IMR-90 (cell line): ENCODE results near the gene ADD3. TPM values are rescaled to one million over a fixed set of nuclear protein-coding genes. Genes with fewer than 3 reads are reported as not detected.

Source experiments
- ATAC-seq: fragments of 200-7000 bp; cut with Tn5 transposase; 2 replicates; pipeline ENCODE4 v1.9.1; 2020; ENCODE audit warnings: low read depth, mild to moderate bottlenecking, moderate library complexity
- BruUV-seq: library from RNA; stranded (reverse); fragments of 400-500 nt; replicated peaks from 2 replicates; lab custom pipeline; 2021; lab: Mats Ljungman, UMichigan
- CTCF ChIA-PET: fragments of 300-600 bp; formaldehyde crosslinking; extraction: SDS; loops from one replicate; lab custom pipeline; 2021; ENCODE audit warnings: antibody characterized with exemption; lab: Yijun Ruan, JAX
- POLR2A ChIA-PET: fragments of 300-600 bp; sonication (Branson Sonifier 250); formaldehyde crosslinking; loops from one replicate; lab custom pipeline; 2022; ENCODE audit warnings: antibody characterized with exemption; ENCODE audit not compliant: unreplicated experiment; lab: Charles Lee
- DNase-seq: peaks from one replicate; pipeline ENCODE4 v3.0.0; 2013
- H2AFZ ChIP-seq: replicated peaks from 2 replicates; pipeline ENCODE3; 2013; ENCODE audit warnings: low read length, mild to moderate bottlenecking; ENCODE audit not compliant: poor library complexity
- H2AK5ac ChIP-seq: 2 replicates; pipeline ENCODE4 v1.6.1; 2013; ENCODE audit warnings: low read depth, low read length, inconsistent platforms
- H2AK9ac ChIP-seq: replicated peaks from 2 replicates; pipeline ENCODE3; 2013; ENCODE audit warnings: mild to moderate bottlenecking, low read depth, low read length, moderate library complexity; ENCODE audit not compliant: poor library complexity
- H2BK120ac ChIP-seq: 2 replicates; pipeline ENCODE4 v1.6.1; 2013; ENCODE audit warnings: low read depth, low read length, inconsistent platforms
- H2BK15ac ChIP-seq: 3 replicates; pipeline ENCODE4 v1.6.1; 2013; ENCODE audit warnings: low read depth, low read length, inconsistent platforms
- H2BK20ac ChIP-seq: 2 replicates; pipeline ENCODE4 v1.6.1; 2013; ENCODE audit warnings: low read depth, mild to moderate bottlenecking, inconsistent platforms, low read length, moderate library complexity
- H2BK5ac ChIP-seq: 2 replicates; pipeline ENCODE4 v1.6.1; 2013; ENCODE audit warnings: mild to moderate bottlenecking, low read depth, low read length, inconsistent platforms; ENCODE audit not compliant: poor library complexity, severe bottlenecking
- H3K14ac ChIP-seq: replicated peaks from 2 replicates; pipeline ENCODE4 v1.6.1; 2013; ENCODE audit warnings: low read depth, low read length, inconsistent platforms
- H3K18ac ChIP-seq: 2 replicates; pipeline ENCODE4 v1.6.1; 2013; ENCODE audit warnings: low read depth, low read length, control low read depth
- H3K23ac ChIP-seq: 2 replicates; pipeline ENCODE4 v1.6.1; 2013; ENCODE audit warnings: low read depth, low read length, inconsistent platforms
- H3K27ac ChIP-seq: 2 replicates; pipeline ENCODE4 v1.5.1; 2013; ENCODE audit warnings: mild to moderate bottlenecking, control low read depth, low read length; ENCODE audit not compliant: insufficient read depth
- H3K27me3 ChIP-seq: 2 replicates; pipeline ENCODE4 v1.6.1; 2013; ENCODE audit warnings: low read length; ENCODE audit not compliant: control insufficient read depth, insufficient read depth
- H3K36me3 ChIP-seq: 2 replicates; pipeline ENCODE4 v1.6.1; 2013; ENCODE audit warnings: low read length, mixed read lengths; ENCODE audit not compliant: control insufficient read depth, insufficient read depth
- H3K4ac ChIP-seq: 2 replicates; pipeline ENCODE4 v1.6.1; 2013; ENCODE audit warnings: low read depth, low read length, inconsistent platforms
- H3K4me1 ChIP-seq: 2 replicates; pipeline ENCODE4 v1.6.1; 2013; ENCODE audit warnings: low read length, mixed read lengths; ENCODE audit not compliant: control insufficient read depth, insufficient read depth
- H3K4me2 ChIP-seq: 2 replicates; pipeline ENCODE4 v1.6.1; 2013; ENCODE audit warnings: low read depth, mild to moderate bottlenecking, control low read depth, low read length, moderate library complexity
- H3K4me3 ChIP-seq: 2 replicates; pipeline ENCODE4 v1.5.1; 2013; ENCODE audit warnings: low read depth, mild to moderate bottlenecking, control low read depth, low read length, moderate library complexity; ENCODE audit not compliant: insufficient read depth
- H3K56ac ChIP-seq: 2 replicates; pipeline ENCODE4 v1.6.1; 2013; ENCODE audit warnings: low read length, inconsistent platforms; ENCODE audit not compliant: insufficient read depth; ENCODE audit errors: extremely low read depth
- H3K79me1 ChIP-seq, 2 experiments: 2 replicates each; pipeline ENCODE4 v1.6.1; 2013; ENCODE audit warnings: low read length in 2 of 2, inconsistent platforms in 1 of 2, low read depth in 1 of 2
- H3K9ac ChIP-seq: 2 replicates; pipeline ENCODE4 v1.6.1; 2013; ENCODE audit warnings: low read depth, low read length, control low read depth
- H3K9me1 ChIP-seq: 2 replicates; pipeline ENCODE4 v1.6.1; 2013; ENCODE audit warnings: low read length, inconsistent platforms; ENCODE audit not compliant: insufficient read depth
- H3K9me3 ChIP-seq: 2 replicates; pipeline ENCODE4 v1.6.1; 2013; ENCODE audit warnings: low read length; ENCODE audit not compliant: control insufficient read depth, insufficient read depth
- H4K20me1 ChIP-seq: 2 replicates; pipeline ENCODE4 v1.6.1; 2013; ENCODE audit warnings: low read length, inconsistent platforms; ENCODE audit not compliant: insufficient read depth
- H4K5ac ChIP-seq: 2 replicates; pipeline ENCODE4 v1.6.1; 2013; ENCODE audit warnings: mild to moderate bottlenecking, low read depth, low read length, control low read depth
- H4K8ac ChIP-seq, 2 experiments: 2 replicates each; pipeline ENCODE4 v1.6.1; 2013; ENCODE audit warnings: low read depth in 2 of 2, low read length in 2 of 2, control low read depth in 1 of 2, inconsistent platforms in 1 of 2
- H4K91ac ChIP-seq: 2 replicates; pipeline ENCODE4 v1.6.1; 2013; ENCODE audit warnings: low read depth, low read length, inconsistent platforms; ENCODE audit not compliant: insufficient read depth
- BHLHE40 ChIP-seq: fragments of 150-350 bp; IDR thresholded peaks from 2 replicates; pipeline ENCODE4 v1.6.1; 2016; ENCODE audit warnings: mild to moderate bottlenecking, low read depth, low read length
- CEBPB ChIP-seq: IDR thresholded peaks from 2 replicates; pipeline ENCODE4 v1.6.1; 2012; ENCODE audit warnings: low read depth, low read length, improper control_type of control experiment
- CHD1 ChIP-seq: IDR thresholded peaks from 2 replicates; pipeline ENCODE4 v1.6.1; 2012; ENCODE audit warnings: low read depth, low read length, improper control_type of control experiment
- FOS ChIP-seq: fragments of 150-350 bp; IDR thresholded peaks from 2 replicates; pipeline ENCODE4 v1.6.1; 2016; ENCODE audit warnings: low read depth, low read length
- MAZ ChIP-seq: IDR thresholded peaks from 2 replicates; pipeline ENCODE4 v1.6.1; 2012; ENCODE audit warnings: low read depth, mild to moderate bottlenecking, low read length, improper control_type of control experiment, moderate library complexity, borderline replicate concordance
- MXI1 ChIP-seq: IDR thresholded peaks from 2 replicates; pipeline ENCODE4 v1.6.1; 2012; ENCODE audit warnings: low read depth, mild to moderate bottlenecking, low read length, moderate library complexity, borderline replicate concordance
- NFE2L2 ChIP-seq: fragments of 150-350 bp; IDR thresholded peaks from 2 replicates; pipeline ENCODE4 v1.6.1; 2016; ENCODE audit warnings: low read depth, mild to moderate bottlenecking, low read length
- POLR2A ChIP-seq: IDR thresholded peaks from 2 replicates; pipeline ENCODE4 v1.6.1; 2012; ENCODE audit warnings: mild to moderate bottlenecking, low read depth, low read length
- RAD21 ChIP-seq: IDR thresholded peaks from 2 replicates; pipeline ENCODE4 v1.6.1; 2012; ENCODE audit warnings: low read length, improper control_type of control experiment
- RCOR1 ChIP-seq: IDR thresholded peaks from 2 replicates; pipeline ENCODE4 v1.6.1; 2012; ENCODE audit warnings: mild to moderate bottlenecking, low read length, improper control_type of control experiment; ENCODE audit not compliant: insufficient replicate concordance
- RFX5 ChIP-seq: IDR thresholded peaks from 2 replicates; pipeline ENCODE4 v1.8.0; 2012; ENCODE audit warnings: low read depth, mild to moderate bottlenecking, low read length, moderate library complexity
- SMC3 ChIP-seq: fragments of 150-350 bp; IDR thresholded peaks from 2 replicates; pipeline ENCODE4 v1.6.1; 2016; ENCODE audit warnings: low read depth, mild to moderate bottlenecking, antibody characterized with exemption, low read length, moderate library complexity
- WGBS, 2 experiments: methylation state at CpG; one replicate each; pipeline versions ENCODE4 v1.1.5 to v1.1.7; 2013; ENCODE audit warnings: missing lambda C conversion rate in 2 of 2; ENCODE audit not compliant: insufficient read length in 1 of 2; ENCODE audit errors: extremely low coverage in 2 of 2; 5-methylcytosine and 5-hydroxymethylcytosine counted together
- dilution Hi-C: fragments of 300-500 bp; cut with HindIII; formaldehyde crosslinking; loops from one replicate; pipeline ENCODE4 v1.14.3; 2018; ENCODE audit warnings: low sequenced_read_pairs; ENCODE audit not compliant: unreplicated experiment
- in situ Hi-C: fragments of 300-500 bp; cut with MboI; formaldehyde crosslinking; loops from 3 replicates; pipeline ENCODE4 v1.14.3; 2019; ENCODE audit warnings: low sequenced_read_pairs, inconsistent platforms, mixed read lengths
- intact Hi-C: fragments of 100-400 bp; cut with micrococcal nuclease; formaldehyde crosslinking; loops from 2 replicates; pipeline ENCODE4 v1.10.0; 2022
- polyA plus RNA-seq, 3 experiments: library from polyadenylated mRNA; depleted of rRNA; stranded (reverse); fragments of >200 nt; gene quantifications; 2 replicates each; pipeline ENCODE4 v1.2.3, GENCODE V29; 2012; ENCODE audit warnings: low replicate concordance in 1 of 3
- total RNA-seq: library from RNA; depleted of rRNA; stranded (reverse); fragments of >200 nt; gene quantifications from 2 replicates; pipeline ENCODE4 v1.2.3, GENCODE V29; 2012
- TF ChIP-seq, protein P1 (sequence below): conservative IDR thresholded peaks from 2 replicates; pipeline ENCODE4 v1.5.1; 2012; ENCODE audit warnings: mild to moderate bottlenecking, low read depth, low read length, improper control_type of control experiment
- TF ChIP-seq, protein P2 (sequence below): fragments of 150-350 bp; IDR thresholded peaks from 2 replicates; pipeline ENCODE4 v1.6.1; 2016; ENCODE audit warnings: low read depth, mild to moderate bottlenecking, low read length, moderate library complexity, borderline replicate concordance
- TF ChIP-seq, protein P3 (sequence below): fragments of 150-350 bp; IDR thresholded peaks from 2 replicates; pipeline ENCODE4 v1.6.1; 2017; ENCODE audit warnings: mild to moderate bottlenecking, antibody characterized with exemption, low read length, low read depth

The ADD3 gene
- total and polyA plus RNA-seq, 2 of the 4 experiments (the other 2 are of a cell fraction): 138 to 212 TPM

DNA sequence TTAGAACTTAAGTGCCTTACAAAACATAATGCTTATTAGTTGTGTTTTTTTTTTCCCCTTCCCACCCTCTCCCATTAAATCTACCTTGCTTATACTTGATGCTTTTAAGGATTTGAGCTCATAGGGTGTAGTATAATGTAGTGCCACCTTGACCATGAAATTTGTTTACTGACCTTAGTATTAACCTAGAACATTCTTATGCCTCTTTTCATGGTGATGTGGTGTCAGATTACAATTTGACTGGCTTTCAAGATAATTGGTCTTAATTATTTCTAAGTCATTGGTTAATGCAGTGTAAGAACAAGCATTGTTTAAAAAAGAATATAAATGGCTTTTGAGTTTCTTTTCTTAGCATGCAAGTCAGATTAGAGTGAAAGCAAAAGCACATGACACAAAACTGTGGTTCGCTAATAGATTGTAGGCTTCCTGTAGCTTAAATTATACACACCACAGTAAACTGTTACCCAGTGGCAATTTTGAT lies 61.8 kb downstream of the ADD3 start:
- no peak overlapping the region for H3K14ac ChIP-seq
- H3K18ac ChIP-seq: no peak overlapping the region
- in situ Hi-C loops: no loop called here
- no peak overlapping the region for H3K23ac ChIP-seq
- H3K9me1 ChIP-seq: peaks cover 2% of the 10 kb centered on the region; the same call in 1 of the 2 replicates
- dilution Hi-C loops: no loop called here
- TF ChIP-seq SMC3: no peak
- TF ChIP-seq RFX5: no peak
- no peak for TF ChIP-seq POLR2A
- TF ChIP-seq CHD1: no peak
- no peak for TF ChIP-seq MAZ
- TF ChIP-seq MXI1: no peak
- TF ChIP-seq FOS: no peak
- TF ChIP-seq, protein P1, sequence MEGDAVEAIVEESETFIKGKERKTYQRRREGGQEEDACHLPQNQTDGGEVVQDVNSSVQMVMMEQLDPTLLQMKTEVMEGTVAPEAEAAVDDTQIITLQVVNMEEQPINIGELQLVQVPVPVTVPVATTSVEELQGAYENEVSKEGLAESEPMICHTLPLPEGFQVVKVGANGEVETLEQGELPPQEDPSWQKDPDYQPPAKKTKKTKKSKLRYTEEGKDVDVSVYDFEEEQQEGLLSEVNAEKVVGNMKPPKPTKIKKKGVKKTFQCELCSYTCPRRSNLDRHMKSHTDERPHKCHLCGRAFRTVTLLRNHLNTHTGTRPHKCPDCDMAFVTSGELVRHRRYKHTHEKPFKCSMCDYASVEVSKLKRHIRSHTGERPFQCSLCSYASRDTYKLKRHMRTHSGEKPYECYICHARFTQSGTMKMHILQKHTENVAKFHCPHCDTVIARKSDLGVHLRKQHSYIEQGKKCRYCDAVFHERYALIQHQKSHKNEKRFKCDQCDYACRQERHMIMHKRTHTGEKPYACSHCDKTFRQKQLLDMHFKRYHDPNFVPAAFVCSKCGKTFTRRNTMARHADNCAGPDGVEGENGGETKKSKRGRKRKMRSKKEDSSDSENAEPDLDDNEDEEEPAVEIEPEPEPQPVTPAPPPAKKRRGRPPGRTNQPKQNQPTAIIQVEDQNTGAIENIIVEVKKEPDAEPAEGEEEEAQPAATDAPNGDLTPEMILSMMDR: no peak
- TF ChIP-seq CEBPB: no peak
- TF ChIP-seq, protein P2, sequence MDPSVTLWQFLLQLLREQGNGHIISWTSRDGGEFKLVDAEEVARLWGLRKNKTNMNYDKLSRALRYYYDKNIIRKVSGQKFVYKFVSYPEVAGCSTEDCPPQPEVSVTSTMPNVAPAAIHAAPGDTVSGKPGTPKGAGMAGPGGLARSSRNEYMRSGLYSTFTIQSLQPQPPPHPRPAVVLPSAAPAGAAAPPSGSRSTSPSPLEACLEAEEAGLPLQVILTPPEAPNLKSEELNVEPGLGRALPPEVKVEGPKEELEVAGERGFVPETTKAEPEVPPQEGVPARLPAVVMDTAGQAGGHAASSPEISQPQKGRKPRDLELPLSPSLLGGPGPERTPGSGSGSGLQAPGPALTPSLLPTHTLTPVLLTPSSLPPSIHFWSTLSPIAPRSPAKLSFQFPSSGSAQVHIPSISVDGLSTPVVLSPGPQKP: no peak
- TF ChIP-seq RAD21: no peak
- TF ChIP-seq, protein P3, sequence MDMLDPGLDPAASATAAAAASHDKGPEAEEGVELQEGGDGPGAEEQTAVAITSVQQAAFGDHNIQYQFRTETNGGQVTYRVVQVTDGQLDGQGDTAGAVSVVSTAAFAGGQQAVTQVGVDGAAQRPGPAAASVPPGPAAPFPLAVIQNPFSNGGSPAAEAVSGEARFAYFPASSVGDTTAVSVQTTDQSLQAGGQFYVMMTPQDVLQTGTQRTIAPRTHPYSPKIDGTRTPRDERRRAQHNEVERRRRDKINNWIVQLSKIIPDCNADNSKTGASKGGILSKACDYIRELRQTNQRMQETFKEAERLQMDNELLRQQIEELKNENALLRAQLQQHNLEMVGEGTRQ: no peak
- no peak for TF ChIP-seq BHLHE40
- no peak for TF ChIP-seq NFE2L2
- no peak for TF ChIP-seq RCOR1
- H3K4ac ChIP-seq: no peak overlapping the region
- H3K4me2 ChIP-seq: peak overlapping the region; percentile 33; the same call in 1 of the 2 replicates
- DNase-seq (no peak), ATAC-seq (peak; percentile 21; the same call in 1 of the 2 replicates)
- H3K4me3 ChIP-seq: no peak overlapping the region
- H2AFZ ChIP-seq: no peak overlapping the region
- H3K4me1 ChIP-seq: peaks cover 11% of the 10 kb centered on the region
- intact Hi-C loops: no loop called here
- no peak overlapping the region for H3K9ac ChIP-seq
- H4K5ac ChIP-seq: no peak overlapping the region
- no peaks in the 10 kb centered on the region for H3K9me3 ChIP-seq
- H2BK120ac ChIP-seq: no peak overlapping the region
- H3K36me3 ChIP-seq: no peaks in the 10 kb centered on the region
- no peak overlapping the region for H3K56ac ChIP-seq
- no peak overlapping the region for H2AK9ac ChIP-seq
- H4K20me1 ChIP-seq: no peaks in the 10 kb centered on the region; the same call in 1 of the 2 replicates
- no CpG with 5 or more reads among the region's 1 CpG for WGBS, 2 experiments
- peaks cover 32 to 49% of the 10 kb centered on the region in 2 experiments for H3K79me1 ChIP-seq
- ChIA-PET POLR2A (no interaction called here), CTCF (interaction anchor here (0.7 kb wide), 1 partner anchor 18 kb away, joined by 4 read pairs; no protein-coding TSS in a partner anchor)
- H2BK15ac ChIP-seq: no peak overlapping the region
- no peak overlapping the region for H2BK5ac ChIP-seq
- no peak overlapping the region for H4K91ac ChIP-seq
- H2BK20ac ChIP-seq: no peak overlapping the region
- no peak overlapping the region for H3K27ac ChIP-seq
- H4K8ac ChIP-seq: no peak overlapping the region
- no TSS peak for BruUV-seq
- H3K27me3 ChIP-seq: no peaks in the 10 kb centered on the region
- H2AK5ac ChIP-seq: no peak overlapping the region
